Dedifferentiated amniotic fluid mesenchymal stem cell (primary cell): ENCODE results near the gene SUFU.

Experiments used
- DNase-seq: peaks from one replicate; pipeline ENCODE4 v3.0.0-alpha.2; 2016; ENCODE audit errors: extremely low spot score

The SUFU gene

GRCh38 chr10:102670871-102671434 lies 167.2 kb downstream of the SUFU start:
- no peak for DNase-seq

GRCh38 chr10:102673236-102673818 lies 169.6 kb downstream of the SUFU start:
- DNase-seq = no peak

- DNase-seq = no peak
These were observed 170.2 kb downstream of the SUFU start for GRCh38 chr10:102673819-102674511.

- no peak for DNase-seq
These were observed 170.8 kb downstream of the SUFU start for GRCh38 chr10:102674566-102674965.

GRCh38 chr10:102675011-102675665 lies 171.4 kb downstream of the SUFU start:
- no peak for DNase-seq

GRCh38 chr10:102675666-102676533 lies 172.1 kb downstream of the SUFU start:
- peak; percentile 88 for DNase-seq

GRCh38 chr10:102676534-102677315 lies 173.0 kb downstream of the SUFU start:
- DNase-seq = no peak

- DNase-seq = no peak
These were observed 173.7 kb downstream of the SUFU start for GRCh38 chr10:102677331-102678067.

GRCh38 chr10:102678068-102678400 lies 174.3 kb downstream of the SUFU start:
- DNase-seq = no peak

GRCh38 chr10:102678842-102679289 lies 175.1 kb downstream of the SUFU start:
- no peak for DNase-seq

GRCh38 chr10:102679596-102679995 lies 175.8 kb downstream of the SUFU start:
- DNase-seq = no peak

GRCh38 chr10:102681696-102682095 lies 177.9 kb downstream of the SUFU start:
- no peak for DNase-seq

- no peak for DNase-seq
These were observed 178.6 kb downstream of the SUFU start for GRCh38 chr10:102682416-102682815.

- no peak for DNase-seq
These were observed 179.2 kb downstream of the SUFU start for GRCh38 chr10:102682981-102683380.
